GM23248 (cell line): ENCODE results near the gene CUL9.

Source experiments
- EZH2 ChIP-seq: fragments of 200-600 bp; sonication (generic); IDR thresholded peaks from 2 replicates; pipeline ENCODE4 v1.6.1; 2018; ENCODE audit warnings: antibody characterized with exemption, mild to moderate bottlenecking; ENCODE audit not compliant: insufficient read depth, poor library complexity, severe bottlenecking
- EZH2phosphoT487 ChIP-seq: fragments of 200-600 bp; sonication (generic); IDR thresholded peaks from 2 replicates; pipeline ENCODE4 v1.6.1; 2018; ENCODE audit warnings: antibody characterized with exemption, moderate library complexity, mild to moderate bottlenecking, low read depth; ENCODE audit not compliant: insufficient read depth

- TF ChIP-seq EZH2 (no peak), EZH2phosphoT487 (no peak)
Measured at GRCh38 chr6:43163899-43164298, 18.1 kb upstream of the CUL9 start.
